ENCODE data around the gene ZNF860. TPM values are rescaled to one million over a fixed set of nuclear protein-coding genes. Genes with fewer than 3 reads are reported as not detected.

The ZNF860 gene
- polyA plus RNA-seq, 4 donors = 1.7 to 3.4 (median 2.9) TPM

DNA sequence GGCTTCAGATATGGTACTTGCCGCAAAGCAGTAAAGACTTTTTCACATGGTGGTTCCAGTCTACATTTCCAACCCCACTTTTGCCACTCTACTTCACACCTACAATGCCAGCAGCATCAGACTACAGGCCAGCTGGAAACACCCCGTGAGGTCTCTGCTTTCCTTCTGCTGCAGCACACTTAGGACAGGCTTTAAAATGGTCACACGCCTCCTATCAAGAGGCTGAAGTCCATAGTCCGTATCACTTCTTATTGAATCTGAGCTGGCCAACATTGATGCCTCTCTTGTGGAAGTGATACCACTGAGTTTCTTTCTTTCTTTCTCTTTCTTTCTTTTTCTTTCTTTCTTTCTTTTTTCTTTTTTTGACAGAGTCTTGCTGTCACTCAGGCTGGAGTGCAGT, 59.8 kb downstream of the ZNF860 start:
- no peak for DNase-seq (ENCODE audit: low read depth in 4 of 4, low spot score in 3 of 4)

Other genes starting within 250 kb of the ZNF860 start
- gene OSBPL10, start 488 bp upstream of the ZNF860 start, polyA plus RNA-seq (ENCODE audit: insufficient read length in 4 of 4) = 10 to 100 TPM; 14.3 to 21.3 (median 19.1) TPM
- 10 to 100 TPM; 21.1 to 25.1 (median 22.9) TPM for gene GPD1L, start 124.9 kb downstream of the ZNF860 start, polyA plus RNA-seq (ENCODE audit: insufficient read length in 4 of 4)

Measured in left renal pelvis (tissue), 4 donors.